H7 (cell line): ENCODE measurements around the gene BAD. TPM values are rescaled to one million over a fixed set of nuclear protein-coding genes. Genes with fewer than 3 reads are reported as not detected.

ENCODE experiments used
- DNase-seq: peaks from one replicate; pipeline ENCODE4 v3.0.0; 2012
- H3K27me3 ChIP-seq: 2 replicates; pipeline ENCODE4 v1.6.0; 2011; ENCODE audit warnings: mild to moderate bottlenecking, low read length; ENCODE audit not compliant: control insufficient read depth, insufficient read depth
- H3K36me3 ChIP-seq: replicated peaks from 2 replicates; pipeline ENCODE4 v1.5.1; 2011; ENCODE audit warnings: low read length; ENCODE audit not compliant: control insufficient read depth, insufficient read depth
- H3K4me3 ChIP-seq: 2 replicates; pipeline ENCODE4 v1.5.1; 2011; ENCODE audit warnings: low read depth, mild to moderate bottlenecking, control low read depth, low read length, moderate library complexity; ENCODE audit not compliant: insufficient read depth
- total RNA-seq: library from RNA; depleted of rRNA; stranded (reverse); fragments of >200 nt; shearing (Covaris generic); gene quantifications from 2 replicates; pipeline ENCODE4 v1.2.3, GENCODE V29; 2014

BAD gene
- total RNA-seq, 1 experiment from 2014 or later = 71.8 TPM

DNA sequence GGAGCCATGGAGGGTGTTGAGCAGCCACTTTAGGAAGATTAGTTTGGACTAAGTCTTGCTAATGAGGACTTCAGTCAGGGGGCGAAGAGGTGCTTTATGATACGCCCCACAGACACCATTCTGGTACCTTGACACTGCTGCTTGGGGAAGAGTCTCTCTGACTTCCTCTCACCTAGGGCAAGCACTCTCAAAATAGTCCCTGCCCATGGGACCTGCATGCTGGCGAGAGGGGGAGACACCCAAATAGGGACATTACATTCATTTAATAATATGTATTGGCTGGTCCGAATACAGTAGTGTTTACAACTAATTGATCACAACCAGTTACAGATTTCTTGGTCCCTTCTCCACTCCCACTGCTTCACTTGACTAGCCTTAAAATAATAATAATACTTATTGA lies 11.3 kb upstream of the BAD start:
- no peak for DNase-seq
- Histone ChIP-seq H3K4me3 (no peak overlapping the region), H3K36me3 (no peaks in the 10 kb centered on the region), H3K27me3 (peaks cover 99% of the 10 kb centered on the region)

DNA sequence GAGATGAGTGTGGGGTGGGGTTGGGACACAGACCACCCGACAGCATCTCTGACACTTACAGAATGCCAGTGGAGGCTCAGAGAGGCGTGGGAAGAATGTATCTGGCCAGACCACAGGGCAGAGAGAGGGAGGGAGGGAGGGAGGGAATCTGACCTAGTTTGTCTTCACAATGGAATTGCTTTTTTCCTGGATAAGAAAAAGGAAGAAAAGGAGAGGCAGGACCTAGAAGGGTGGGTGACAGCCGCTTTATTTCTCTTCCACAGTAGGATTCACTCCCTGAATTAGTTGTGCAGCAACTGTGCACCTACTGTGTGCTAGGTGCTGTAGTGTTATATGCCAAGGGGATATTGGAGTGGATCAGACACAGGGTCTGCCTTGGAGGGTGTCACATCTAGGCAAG lies 10.3 kb upstream of the BAD start:
- H3K4me3 ChIP-seq = no peak overlapping the region
- peaks cover 99% of the 10 kb centered on the region for H3K27me3 ChIP-seq
- no peak for DNase-seq
- H3K36me3 ChIP-seq = no peaks in the 10 kb centered on the region

DNA sequence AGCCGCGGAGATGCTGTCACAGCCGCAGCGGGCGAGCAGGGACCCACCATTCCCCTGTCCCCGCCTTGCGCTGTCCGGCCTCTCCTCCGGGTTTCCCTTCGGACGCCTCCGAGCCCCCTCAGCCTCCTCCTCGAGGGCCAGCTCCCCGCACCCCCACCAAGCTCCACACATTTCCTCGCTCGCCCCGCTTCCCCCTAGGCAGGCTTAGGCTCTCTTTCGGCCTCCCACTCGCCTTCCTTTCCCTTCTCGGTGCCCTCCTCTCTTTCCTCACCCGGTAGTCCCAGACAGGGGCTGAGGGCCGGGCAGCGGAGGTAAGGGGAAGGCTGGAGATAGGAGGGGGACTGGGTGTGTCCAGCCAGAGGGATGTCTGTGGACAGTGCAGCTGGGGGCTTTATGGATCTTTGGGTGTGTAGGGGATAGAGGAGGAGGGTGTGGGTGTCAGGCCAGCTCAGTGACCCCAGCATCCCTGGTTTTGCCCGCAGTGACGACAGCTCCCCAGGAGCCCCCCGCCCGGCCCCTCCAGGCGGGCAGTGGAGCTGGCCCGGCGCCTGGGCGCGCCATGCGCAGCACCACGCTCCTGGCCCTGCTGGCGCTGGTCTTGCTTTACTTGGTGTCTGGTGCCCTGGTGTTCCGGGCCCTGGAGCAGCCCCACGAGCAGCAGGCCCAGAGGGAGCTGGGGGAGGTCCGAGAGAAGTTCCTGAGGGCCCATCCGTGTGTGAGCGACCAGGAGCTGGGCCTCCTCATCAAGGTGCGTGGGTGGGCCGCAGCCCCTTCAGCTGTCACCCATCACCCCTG lies 8.2 kb upstream of the BAD start:
- Histone ChIP-seq H3K27me3 (peaks cover 81% of the 10 kb centered on the region), H3K4me3 (peak overlapping the region; percentile 30; the same call in 1 of the 2 replicates), H3K36me3 (no peaks in the 10 kb centered on the region)
- DNase-seq = peak; percentile 83

DNA sequence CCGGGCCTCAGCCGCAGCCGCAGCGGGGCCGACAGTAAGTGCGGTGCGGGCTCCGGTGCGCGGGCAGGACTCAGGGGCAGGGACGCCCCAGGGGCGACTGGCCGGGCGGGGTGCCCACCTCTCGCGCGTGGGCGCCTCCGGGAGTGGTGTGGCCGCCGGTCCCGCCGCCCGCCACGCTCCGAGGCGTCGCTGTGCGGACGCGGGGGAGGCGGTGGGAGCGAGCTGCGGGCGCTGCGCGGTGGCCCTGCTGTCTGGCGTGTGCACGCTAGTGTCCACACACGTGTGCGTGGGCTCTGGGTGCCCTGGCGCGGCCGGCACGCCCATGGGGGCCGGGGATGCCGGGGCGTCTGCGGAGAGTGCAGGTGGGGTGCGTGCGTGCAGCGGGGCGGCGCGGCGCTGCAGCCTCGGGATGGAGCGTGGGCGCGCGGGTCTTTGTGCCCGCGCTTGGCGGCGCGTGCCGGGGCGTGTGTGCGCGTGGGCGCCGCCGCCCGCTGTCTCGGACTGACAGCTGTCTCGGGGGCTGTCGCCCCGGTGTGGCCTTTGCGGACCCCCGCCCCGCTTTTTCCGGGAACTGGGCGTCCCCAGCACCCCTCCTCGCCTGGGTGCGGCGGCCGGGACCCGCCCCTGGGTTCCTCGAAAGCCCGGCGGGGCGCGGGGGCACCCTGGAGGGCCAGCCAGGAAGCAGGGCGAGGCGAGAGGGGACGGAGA lies 7.4 kb upstream of the BAD start:
- H3K36me3 ChIP-seq = no peaks in the 10 kb centered on the region
- peaks cover 74% of the 10 kb centered on the region for H3K27me3 ChIP-seq
- H3K4me3 ChIP-seq = peak overlapping the region; percentile 30; the same call in 1 of the 2 replicates
- DNase-seq = peak; percentile 66

DNA sequence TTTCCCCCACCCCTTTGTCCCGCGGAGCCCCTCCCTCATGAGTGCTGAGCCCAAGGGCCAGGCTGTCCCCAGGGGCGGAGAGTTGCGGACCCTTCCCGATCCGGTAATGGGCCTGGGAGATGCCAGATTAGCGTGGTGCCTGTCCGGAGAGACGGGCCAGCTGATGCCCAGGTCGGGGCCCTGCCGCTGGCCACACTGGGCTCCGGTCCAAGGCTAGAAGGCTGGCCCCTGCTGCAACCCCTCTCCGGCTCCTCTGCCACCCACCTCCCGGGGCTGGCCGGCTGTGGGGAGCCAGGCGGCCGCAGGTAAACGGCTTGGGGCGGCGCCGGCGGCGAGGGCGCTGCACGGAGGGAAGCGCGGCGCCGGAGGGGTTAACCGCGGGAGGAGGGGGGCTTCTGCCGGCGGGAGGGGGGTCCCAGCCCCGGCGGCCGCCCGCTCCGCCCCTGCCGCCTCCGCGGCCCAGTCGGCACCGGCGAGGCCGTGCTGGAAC lies 6.8 kb upstream of the BAD start, which contains the start of gene KCNK4:
TSS of gene KCNK4 (plus strand) at position 41 of the 490 bp plus-strand sequence. CDS start 1,717 bp downstream, outside the sequence.
- DNase-seq = peak; percentile 86
- Histone ChIP-seq H3K36me3 (no peaks in the 10 kb centered on the region), H3K4me3 (peak within 1 kb of the TSS; percentile 30), H3K27me3 (peaks cover 68% of the 10 kb centered on the region)

DNA sequence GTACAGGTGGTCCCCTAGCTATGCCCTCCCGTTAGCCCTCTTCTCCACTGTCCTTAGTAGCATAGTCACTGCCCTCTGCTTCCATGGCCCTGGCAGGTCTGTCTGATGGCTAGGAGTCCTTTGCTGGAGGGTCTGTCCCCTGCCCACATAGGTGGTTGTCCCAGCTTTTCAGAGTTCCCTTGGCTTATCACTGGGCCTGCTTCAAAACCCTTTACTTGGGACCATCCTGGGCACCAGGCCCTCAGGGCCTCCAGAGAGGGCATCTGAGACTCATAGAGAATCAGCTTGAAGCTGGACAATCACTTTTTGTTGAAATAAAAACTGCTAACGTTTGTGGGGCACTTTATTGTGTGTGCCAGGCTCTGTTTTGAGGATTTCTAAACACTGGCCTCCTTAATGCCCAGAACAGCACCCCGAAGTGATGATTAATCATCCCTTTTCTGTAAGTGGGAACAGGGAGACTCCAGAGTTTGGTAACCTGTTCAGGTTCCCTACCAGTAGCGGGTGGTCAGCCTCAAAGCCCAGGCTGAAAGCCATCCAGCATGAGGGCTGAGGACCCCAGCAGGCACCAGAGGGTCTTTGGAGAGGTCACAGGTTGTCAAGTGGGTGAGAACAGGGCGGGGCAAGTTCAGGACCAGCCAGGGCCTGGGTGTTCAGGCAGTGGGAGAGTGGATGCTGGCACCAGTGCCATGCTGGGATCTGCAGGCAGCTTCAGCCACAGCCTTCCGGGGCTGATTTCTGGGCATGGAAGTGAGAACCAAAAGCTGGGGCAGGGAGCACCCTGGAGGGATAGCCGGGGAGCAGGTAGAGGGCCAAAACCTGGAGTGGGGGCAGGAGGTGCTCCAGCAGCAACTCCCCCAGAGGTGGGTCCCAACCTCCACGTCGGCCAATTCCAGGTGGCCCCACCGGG lies 6.1 kb upstream of the BAD start:
- DNase-seq = no peak
- no peaks in the 10 kb centered on the region for H3K36me3 ChIP-seq
- H3K4me3 ChIP-seq = peak overlapping the region; percentile 28; the same call in 1 of the 2 replicates
- H3K27me3 ChIP-seq = peaks cover 61% of the 10 kb centered on the region

DNA sequence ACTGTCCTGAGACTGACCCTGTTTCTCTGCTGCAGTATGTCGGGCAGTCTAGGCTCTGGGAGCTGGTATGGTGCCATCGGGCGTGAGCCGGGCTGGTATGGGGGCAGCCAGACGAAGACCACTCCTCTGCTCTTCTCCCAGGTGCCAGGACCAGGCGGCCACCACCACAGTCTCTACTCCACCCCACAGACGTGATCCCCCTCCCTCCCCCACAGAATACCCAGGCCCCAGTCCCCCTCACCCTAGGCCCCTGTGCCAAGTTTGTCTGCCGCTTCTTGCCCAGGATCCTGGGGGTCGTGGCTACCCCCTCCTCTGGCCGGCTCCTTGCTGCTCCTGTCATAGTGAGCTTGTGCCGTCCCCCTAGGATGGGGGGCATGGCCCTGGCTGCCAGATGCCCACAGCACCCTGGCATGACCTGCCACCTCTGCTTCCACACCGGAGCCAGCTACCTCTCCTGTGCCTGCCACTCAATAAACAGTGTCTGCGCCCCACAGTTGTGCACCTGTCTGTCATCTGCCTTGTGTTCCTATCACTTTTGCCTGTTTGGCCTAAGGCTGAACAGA lies 4.6 kb upstream of the BAD start:
- H3K4me3 ChIP-seq = no peak overlapping the region
- no peaks in the 10 kb centered on the region for H3K36me3 ChIP-seq
- peaks cover 45% of the 10 kb centered on the region for H3K27me3 ChIP-seq
- DNase-seq = no peak

DNA sequence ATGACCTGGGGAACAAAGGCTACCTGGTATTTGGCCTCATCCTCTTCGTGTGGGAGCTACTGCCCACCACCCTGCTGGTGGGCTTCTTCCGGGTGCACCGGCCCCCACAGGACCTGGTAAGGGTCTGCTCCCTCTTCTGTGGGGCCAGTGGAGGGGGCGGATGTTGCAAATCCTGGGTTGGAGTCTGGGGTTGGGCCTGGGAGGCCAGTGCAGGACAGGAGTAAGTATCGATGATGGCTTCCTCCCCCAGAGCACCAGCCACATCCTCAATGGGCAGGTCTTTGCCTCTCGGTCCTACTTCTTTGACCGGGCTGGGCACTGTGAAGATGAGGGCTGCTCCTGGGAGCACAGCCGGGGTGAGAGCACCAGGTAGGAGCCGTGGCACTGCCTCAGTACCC lies 3.9 kb upstream of the BAD start:
- Histone ChIP-seq H3K36me3 (no peaks in the 10 kb centered on the region), H3K4me3 (no peak overlapping the region), H3K27me3 (peaks cover 38% of the 10 kb centered on the region)
- no peak for DNase-seq

DNA sequence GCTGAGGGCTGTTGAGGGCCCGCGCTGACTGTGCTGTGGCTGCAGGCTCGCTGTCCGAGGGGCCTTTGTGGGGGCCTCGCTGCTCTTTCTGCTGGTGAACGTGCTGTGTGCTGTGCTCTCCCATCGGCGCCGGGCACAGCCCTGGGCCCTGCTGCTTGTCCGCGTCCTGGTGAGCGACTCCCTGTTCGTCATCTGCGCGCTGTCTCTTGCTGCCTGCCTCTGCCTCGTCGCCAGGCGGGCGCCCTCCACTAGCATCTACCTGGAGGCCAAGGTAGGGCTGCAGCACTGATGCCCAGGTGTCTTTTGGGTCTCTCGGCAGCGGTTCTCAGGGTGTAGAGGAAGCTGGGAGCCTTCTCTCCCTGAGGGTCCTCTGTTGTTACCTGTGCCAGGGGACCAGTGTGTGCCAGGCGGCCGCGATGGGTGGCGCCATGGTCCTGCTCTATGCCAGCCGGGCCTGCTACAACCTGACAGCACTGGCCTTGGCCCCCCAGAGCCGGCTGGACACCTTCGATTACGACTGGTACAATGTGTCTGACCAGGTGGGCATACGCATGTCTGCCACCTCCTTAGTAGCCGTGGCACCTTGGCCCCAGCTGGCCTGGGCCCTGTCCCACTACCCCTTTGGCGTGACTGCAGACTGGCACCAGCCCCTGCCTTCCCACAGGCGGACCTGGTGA lies 3.3 kb upstream of the BAD start:
- no peaks in the 10 kb centered on the region for H3K36me3 ChIP-seq
- H3K4me3 ChIP-seq = no peak overlapping the region
- H3K27me3 ChIP-seq = peaks cover 33% of the 10 kb centered on the region
- no peak for DNase-seq

DNA sequence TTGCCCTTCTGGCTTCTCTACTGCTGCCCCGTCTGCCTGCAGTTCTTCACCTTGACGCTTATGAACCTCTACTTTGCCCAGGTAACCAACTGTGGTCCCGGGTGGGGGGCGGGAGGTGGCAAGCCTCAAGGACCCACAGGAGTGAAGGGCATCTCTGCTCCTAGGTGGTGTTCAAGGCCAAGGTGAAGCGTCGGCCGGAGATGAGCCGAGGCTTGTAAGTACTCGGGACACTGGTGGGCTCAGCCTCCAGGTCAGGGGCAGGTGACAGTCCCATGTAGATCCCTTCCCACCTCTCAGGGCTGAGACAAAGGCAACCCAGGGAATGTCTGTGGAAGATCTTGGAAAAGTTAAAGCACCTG lies 2.3 kb upstream of the BAD start:
- Histone ChIP-seq H3K27me3 (peaks cover 22% of the 10 kb centered on the region), H3K4me3 (no peak overlapping the region), H3K36me3 (no peaks in the 10 kb centered on the region)
- no peak for DNase-seq

DNA sequence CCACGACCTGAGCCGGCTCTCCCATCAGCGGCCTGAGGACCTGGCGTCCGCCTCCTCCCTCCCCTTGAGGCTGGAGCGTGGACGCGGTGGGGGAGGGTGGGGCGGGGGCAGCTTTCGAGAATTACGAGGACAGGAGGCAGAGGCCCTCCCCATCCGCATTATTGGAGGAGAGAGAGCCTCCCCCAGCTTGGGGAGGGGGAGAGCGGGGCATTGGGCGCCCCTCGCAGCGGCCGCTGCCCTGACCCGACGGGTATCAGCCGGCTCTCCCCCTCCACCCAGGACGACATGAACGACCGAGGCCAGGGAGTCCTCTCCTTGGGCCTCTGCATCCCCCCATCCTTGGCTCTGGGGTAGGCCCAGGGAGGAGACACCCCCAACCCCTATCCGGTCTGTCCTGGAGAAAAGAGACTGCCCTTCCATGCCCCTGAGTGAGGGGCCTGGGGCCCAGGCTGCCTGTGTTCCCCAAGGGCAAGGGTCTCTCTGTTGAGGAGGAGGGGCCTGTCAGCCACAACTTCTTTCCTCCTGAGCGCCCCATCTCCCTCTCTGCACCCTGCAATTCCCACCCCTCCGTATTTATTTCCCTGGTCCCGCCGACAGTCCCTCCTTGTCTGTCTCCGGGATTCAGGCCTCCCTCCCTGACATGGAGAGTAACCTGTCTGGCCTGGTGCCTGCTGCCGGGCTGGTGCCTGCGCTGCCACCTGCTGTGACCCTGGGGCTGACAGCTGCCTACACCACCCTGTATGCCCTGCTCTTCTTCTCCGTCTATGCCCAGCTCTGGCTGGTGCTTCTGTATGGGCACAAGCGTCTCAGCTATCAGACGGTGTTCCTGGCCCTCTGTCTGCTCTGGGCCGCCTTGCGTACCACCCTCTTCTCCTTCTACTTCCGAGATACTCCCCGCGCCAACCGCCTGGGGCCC lies 1.7 kb upstream of the BAD start:
- no peaks in the 10 kb centered on the region for H3K36me3 ChIP-seq
- peaks cover 17% of the 10 kb centered on the region for H3K27me3 ChIP-seq
- DNase-seq = peak; percentile 75
- peak overlapping the region; percentile 78 for H3K4me3 ChIP-seq

DNA sequence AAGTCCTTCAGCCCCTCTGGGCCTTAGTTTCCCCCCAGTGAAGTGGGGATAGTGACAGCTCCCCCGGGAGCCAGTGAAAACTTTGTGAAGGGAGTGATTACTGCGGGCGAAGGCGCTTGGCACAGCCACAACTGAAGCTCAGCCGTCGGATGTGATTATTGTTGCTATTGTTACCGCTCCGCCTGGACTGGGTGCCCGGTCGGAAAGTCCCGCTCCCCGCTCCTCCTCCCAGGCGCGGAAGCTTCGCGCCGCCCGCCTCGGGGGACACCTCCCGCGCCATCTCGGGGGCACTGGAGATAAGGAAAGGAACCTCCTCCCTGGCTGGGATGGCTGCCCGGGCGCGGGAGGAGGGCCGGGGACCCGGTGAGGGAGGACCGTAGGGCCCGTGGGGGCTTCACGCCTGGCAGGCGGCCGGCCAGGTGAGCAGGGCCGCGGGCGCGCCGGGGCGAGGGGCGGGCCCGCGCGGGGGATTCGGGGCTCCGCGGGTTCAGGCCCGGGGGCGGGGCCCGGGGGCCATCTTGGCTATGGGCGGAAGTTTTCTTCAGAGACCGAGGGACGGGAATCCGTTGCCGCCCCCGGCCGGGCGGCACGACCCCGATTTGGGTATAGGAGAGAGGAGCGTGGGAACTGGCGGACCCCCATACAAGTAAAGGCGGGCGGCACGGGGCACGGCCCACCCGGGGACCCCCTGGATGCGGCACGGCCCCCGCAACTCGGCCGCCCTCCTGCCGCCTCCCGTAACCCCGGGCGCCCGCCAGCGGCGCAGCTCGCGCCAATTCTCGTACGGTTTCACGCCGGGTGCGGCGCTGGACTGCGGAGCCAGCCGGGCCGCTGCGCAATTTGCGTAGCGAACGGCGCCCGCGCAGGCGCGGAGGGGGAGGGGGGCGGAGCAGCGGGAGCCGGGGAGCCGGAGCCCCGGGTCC lies 758 bp upstream of the BAD start, which contains the start of gene GPR137:
TSS of gene GPR137 (plus strand) at position 887 of the 923 bp plus-strand sequence. CDS start 677 bp downstream, outside the sequence.
- Histone ChIP-seq H3K27me3 (peaks cover 8% of the 10 kb centered on the region), H3K36me3 (no peaks in the 10 kb centered on the region), H3K4me3 (peak within 1 kb of the TSS; percentile 78)
- DNase-seq = peak; percentile 100
